Renal cortical epithelial cell (primary cell): ENCODE results near the gene SCAPER. TPM values are rescaled to one million over a fixed set of nuclear protein-coding genes. Genes with fewer than 3 reads are reported as not detected.
A peak's percentile ranks its signal among the peaks of the same experiment; 100 is the strongest.
"Not testable (repeated sequence)": the region's sequence is repeated elsewhere in the genome, so short reads cannot be mapped to it uniquely, and the experiment has no call there.

Source experiments
- DNase-seq: peaks from one replicate; pipeline ENCODE4 v3.0.0-alpha.2; 2011; ENCODE audit warnings: low read depth
- total RNA-seq: library from RNA; depleted of rRNA; stranded (reverse); fragments of >200 nt; gene quantifications from 2 replicates; pipeline ENCODE4 v1.2.3, GENCODE V29; 2014

Gene SCAPER
- total RNA-seq, 1 donor from 2014 or later, result 11.7 TPM

DNA sequence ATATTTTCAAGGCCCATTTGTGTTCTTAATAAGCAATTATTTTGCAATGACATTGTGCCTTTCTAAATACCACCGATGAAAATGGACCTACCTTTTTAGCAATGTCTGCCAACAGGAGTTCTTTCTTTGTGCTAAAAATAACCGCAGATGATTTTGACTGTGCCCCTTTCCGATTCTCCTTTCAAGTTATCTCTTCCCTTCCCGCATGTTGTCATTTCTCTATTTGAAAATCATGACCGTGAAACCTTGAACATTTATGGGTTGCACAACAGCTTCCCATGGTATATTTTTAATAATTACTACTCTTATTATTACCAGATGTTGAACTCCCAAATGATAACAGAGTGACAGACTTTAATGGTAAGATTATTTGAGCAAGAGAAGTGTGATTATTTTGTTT lies 583.5 kb downstream of the SCAPER start:
- no peak for DNase-seq

DNA sequence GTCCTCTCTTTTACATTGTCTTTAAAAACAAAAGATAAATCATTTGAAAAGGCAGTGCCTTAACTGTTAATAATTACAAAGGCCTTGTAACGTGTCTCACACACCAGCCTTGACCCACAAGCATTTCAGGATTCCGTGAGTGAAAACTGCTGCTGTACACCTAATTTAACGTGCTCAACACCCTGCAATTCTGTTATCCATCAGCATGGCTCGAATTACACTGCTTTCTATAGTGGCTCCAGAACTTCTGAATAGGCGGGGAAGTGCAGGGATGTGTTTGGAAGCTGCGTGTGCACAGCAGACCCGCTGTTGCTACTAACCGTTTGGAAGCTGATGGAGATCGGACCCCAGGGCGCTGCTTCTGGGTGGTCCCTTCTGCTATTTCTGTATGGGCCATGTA lies 584.0 kb downstream of the SCAPER start:
- no peak for DNase-seq

DNA sequence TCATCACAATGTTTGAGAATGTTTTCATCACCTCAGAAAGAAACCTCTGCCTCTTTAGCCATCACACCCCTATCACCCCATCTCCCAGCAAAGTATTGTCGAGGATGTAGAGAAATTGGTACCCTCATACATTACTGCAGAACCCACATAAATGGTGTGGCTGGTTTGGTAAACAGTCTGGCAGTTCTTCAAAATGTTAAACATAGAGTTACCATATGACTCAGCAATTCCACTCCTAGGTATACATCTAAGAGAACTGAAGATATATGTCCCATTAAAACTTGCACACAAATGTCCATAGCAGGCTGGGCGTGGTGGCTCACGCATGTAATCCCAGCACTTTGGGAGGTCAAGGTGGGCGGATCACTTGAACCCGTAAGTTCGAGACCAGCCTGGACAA lies 585.1 kb downstream of the SCAPER start:
- no peak for DNase-seq

DNA sequence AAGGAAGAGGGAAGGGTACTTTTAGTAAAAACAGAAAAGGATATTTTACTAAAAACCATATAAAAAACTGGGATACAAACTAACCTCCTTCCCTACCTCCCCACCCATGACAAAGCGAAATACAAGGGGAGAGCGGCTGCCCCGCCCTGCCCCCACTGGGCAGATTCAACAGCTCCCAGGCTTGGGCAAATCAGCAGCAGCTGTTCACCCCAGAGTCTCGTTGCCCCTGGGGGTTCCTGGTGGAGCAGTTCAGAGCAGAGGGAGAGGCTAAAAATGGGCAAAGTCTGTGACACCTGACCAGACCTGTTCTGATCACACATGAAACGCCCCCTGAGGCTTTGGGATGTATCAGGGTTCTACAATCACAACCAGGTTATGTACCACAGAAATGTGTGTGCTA lies 591.4 kb downstream of the SCAPER start:
- DNase-seq, result no peak

DNA sequence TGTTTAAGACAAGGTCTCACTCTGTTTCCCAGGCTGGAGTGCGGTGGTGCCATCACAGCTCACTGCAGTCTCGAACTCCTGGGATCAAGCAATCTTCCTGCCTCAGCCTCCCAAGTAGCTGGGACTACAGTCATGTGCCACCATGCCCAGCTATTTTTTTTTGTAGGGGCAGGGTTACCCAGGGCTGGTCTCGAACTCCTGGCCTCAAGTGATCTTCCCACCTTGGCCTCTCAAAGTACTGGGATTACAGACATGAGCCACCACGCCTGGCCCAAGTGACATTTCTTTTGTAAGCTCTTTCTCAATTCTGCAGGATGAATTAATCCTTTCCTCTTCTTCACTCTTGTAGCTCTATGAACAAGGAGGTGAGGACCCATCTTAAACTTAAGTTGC lies 592.0 kb downstream of the SCAPER start:
- not testable (repeated sequence) for DNase-seq

DNA sequence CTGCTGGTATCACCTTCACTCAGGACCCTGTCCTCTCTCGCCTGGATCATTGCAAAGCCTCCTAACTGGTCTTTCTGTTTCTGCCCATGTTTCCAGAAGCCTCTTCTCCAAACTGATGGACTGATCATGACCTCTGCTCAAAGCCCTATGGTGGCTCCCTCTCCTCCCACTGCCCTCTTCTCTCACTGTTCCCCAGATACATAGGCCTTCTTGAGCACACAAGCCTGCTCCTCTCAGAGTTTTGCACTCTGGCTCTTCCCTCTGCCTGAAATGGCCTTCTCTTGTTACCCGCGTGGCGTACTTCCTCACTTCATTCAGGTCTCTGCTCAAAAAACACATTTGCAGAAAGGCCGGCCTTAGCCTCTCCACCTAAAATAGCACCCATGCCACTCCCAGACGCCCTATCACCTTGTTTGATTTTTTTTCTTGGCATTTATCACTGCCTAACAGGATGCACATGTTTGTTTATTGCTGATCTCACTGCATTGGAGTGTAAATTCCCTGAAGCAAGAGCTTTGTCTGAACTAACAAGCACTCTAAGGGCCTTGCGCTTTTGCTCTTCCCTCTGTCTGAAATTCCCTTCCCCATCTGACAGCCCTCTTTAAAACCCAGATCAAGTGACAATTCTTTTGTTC lies 592.5 kb downstream of the SCAPER start:
- no peak for DNase-seq

DNA sequence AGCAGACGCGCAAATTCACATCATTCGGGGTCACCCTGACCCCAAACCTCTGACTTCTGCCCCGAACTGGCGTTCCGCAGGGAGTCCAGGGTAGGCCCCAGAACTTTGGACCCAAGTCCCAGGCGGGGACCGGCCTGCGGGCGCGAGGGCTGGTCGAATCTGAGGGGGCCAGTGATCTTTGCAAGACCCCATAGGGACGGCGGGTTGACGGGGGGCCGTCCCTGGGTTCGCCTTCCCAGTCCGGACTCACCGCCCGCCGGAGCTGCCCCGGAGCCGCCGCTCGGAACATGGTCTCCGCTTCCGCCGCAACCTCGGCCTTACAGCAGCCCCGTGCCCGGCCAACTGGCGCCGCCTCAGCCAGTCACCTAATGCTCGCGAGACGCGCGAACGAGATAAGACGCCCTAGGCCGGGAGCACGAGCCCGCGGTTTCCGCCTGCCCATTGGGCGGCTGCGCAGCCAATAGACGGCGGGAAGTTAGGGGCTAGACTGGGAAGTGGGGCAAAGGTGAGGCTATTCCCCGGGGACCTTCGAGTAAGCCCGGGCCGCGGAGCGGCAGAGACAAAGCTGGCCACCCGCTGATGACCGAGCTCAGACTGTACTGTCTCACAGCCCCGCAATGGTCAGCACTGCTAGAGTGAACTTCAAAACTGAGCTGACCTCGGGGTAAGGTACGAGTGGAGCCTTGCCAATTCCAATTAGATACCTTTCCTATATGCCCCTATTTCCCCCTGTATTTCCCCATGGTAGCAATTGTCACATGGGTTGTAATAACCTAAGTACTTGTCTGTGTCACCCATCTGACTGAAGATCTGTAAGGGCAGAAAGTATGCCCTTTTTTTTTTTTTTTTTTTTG lies 593.8 kb downstream of the SCAPER start, which contains the start of gene ETFA:
ETFA (minus strand) TSS at position 370 of the 854 bp plus-strand sequence; CDS start at position 289, 81 bp downstream.
- peak; percentile 84 for DNase-seq

DNA sequence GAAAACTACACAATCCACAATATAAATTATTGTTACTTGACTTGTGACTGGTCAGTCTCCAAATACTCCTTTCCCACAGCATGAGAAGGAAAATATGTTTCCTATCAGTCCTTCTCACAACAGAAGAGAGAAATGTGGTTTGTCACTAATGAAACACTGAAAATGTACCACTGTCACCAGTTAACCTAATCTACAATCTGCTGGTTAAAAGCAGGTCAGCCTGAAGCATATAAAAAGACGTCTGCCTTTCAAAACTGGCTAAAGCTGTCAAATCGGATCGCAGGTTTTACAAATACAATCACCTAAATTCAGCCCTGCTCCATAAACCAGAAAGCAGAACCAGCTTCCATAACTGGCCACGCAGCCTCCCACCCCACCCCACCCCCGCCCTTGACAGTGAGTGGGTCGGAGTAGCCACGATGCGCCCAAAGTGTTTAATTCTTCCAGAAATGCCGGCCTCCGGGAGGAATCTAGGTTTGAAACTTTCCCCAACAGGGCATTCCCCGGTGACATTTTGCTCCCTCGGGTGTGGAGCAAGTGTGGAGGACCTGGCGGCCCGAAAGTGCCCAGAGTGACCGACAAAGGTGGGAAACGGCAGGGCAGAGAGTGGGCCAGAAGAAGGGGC lies 594.6 kb downstream of the SCAPER start:
- no peak for DNase-seq

DNA sequence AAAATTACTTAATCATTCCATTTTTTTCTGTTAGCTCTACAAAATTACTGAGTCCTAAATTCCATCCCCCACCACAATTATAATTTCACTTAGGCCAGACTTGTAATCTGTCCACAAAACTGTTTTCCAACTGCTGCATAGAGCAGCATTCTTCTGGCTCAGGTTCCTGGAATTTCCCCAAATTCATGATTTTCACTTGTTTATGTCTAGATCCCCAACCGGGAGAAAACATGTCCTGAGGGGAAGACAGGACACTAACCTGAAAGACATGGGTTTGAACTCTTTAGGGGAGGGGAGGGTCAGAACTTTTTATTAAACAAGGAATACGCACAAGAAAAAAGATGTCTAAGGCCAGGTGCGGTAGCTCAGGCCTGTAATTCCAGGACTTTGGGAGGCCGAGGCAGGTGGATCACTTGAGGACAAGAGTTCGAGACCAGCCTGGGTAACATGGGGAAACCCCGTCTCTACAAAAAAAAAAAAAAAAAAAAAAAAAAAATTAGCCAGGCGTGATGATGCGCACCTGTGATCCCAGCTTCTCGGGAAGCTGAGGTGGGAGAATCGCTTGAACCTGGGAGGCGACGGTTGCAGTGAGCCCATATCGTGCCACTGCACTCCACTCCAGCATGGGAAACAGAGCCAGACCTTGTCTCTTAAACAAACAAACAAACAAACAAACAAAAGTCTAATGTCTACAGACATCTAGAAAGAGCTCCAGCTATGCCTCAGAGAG lies 595.4 kb downstream of the SCAPER start:
- DNase-seq, result peak; percentile 31

DNA sequence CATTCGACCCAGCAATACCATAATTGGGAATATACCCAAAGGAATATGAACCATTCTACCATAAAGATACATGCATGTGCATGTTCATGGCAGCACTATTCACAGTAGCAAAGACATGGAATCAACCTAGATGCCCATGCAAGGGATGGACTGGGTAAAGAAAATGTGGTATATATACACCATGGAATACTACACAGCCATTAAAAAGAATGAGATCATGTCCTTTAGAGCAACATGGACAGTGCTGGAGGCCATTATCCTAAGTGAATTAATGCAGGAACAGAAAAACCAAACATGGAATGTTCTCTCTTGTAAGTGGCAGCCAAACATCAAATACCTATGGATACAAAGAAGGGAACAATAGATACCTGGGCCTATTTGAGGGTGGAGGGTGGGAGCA lies 601.2 kb downstream of the SCAPER start:
- no peak for DNase-seq

DNA sequence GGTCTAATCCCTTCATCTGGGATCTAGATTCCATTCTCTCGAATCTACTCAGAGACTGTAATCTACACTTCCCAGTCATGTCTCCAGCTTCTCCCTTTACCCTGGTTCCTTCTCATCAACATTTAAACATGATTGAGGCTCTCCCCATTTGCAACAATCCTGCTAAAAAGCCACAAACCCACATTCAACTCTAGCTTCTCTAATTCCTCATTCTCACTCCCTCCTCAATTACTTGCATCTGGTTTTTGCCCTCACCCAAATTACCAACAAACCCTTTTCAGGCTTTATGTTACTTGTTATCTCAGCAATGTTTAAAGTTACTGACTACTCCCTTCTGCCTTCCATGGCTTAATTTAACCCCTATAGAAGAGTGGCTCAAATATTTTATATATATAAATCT lies 605.4 kb downstream of the SCAPER start:
- DNase-seq, result no peak

DNA sequence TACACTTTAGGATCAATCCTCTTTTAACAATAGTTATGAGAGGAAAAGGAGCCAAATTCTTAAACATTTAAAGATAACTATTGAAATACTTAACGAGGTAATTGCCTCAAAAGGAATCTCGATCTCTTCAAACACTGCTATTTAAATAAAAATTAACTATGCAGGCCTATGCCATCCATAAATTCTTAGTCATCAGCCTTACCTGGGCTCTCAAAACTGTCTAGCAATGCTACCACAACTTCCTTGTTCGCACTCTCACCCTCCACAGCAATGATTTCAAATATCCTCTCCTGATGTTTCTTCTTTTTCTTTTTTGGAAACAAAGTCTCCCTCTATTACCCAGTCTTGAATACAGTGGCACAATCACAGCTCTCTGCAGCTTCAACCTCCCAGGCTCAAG lies 606.2 kb downstream of the SCAPER start:
- DNase-seq, result peak; percentile 8

DNA sequence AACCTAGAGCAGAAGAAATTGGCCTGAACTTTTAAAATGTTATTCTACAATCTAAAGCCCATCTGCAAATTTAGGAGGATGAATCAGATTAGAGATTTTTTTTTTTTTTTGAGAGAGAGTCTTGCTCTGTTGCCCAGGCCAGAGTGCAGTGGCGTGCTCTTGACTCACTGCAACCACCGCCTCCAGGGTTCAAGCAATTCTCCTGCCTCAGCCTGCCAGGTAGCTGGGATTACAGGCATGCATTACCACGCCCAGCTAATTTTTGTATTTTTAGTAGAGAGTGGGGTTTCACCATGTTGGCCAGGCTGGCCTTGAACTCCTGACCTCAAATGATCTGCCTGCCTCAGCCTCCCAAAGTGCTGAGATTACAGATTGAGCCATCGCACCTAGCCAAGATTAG lies 607.2 kb downstream of the SCAPER start:
- not testable (repeated sequence) for DNase-seq

Other genes starting within 250 kb of the SCAPER start
- gene RCN2, start 26.4 kb upstream of the SCAPER start, total RNA-seq, result 38.9 and 51.7 TPM in 2 replicates
- not detected in 2 replicates for gene PSTPIP1, start 89.8 kb upstream of the SCAPER start, total RNA-seq
- gene TSPAN3, start 165.8 kb upstream of the SCAPER start, total RNA-seq, result 327 and 533 TPM in 2 replicates